ENCODE measurements around the gene KATNIP. TPM values are rescaled to one million over a fixed set of nuclear protein-coding genes. Genes with fewer than 3 reads are reported as not detected.
A peak's percentile ranks its signal among the peaks of the same experiment; 100 is the strongest.

Gene KATNIP
- polyA plus RNA-seq, 1 donor from 2014 or later: 7.1 TPM

DNA sequence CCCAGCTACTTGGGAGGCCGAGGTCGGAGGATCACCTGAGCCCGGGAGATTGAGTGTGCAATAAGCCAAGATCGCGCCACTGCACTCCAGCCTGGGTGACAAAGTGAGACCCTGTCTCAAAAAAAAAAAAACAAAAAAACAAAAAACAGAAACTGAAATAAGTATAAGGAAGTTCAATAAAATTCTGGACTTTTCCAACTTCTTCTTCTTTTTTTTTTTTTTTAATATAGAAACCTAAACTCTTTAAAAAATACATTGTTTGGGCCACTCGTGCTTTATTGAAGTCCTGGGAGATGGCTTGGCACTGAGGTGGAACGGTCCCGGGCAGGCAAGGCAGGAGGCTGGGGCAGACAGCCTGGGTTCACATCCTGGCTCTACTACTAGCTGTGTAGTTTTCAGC is 36.8 kb downstream of the KATNIP start:
- no peaks in the 10 kb centered on the region for H3K4me1 Mint-ChIP-seq
- no peak overlapping the region for H3K27ac Mint-ChIP-seq
- H3K4me3 Mint-ChIP-seq: no peak overlapping the region
- no peaks in the 10 kb centered on the region for H3K9me3 Mint-ChIP-seq
- no peaks in the 10 kb centered on the region for H3K27me3 Mint-ChIP-seq
- H3K36me3 Mint-ChIP-seq: peaks cover 12% of the 10 kb centered on the region

DNA sequence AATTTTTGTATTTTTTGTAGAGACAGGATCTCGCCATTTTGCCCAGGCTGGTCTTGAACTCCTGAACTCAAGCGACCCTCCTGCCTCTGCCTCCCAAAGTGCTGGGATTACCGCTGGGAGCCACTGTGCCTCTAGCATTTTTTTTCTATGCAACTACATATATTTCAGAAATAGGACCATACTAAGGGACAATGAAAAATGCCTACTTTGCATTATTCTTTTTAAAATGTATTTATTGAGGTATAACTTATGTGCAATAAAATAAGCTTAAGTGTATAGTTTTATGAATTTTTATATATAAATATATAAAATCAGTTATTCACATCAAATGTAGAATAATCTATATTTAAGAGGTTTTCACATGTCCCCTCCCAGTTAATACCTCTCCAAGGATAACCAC is 38.1 kb downstream of the KATNIP start:
- Mint-ChIP-seq H3K36me3 (peaks cover 7% of the 10 kb centered on the region), H3K9me3 (no peaks in the 10 kb centered on the region), H3K4me3 (no peak overlapping the region), H3K27ac (no peak overlapping the region), H3K4me1 (no peaks in the 10 kb centered on the region), H3K27me3 (no peaks in the 10 kb centered on the region)

DNA sequence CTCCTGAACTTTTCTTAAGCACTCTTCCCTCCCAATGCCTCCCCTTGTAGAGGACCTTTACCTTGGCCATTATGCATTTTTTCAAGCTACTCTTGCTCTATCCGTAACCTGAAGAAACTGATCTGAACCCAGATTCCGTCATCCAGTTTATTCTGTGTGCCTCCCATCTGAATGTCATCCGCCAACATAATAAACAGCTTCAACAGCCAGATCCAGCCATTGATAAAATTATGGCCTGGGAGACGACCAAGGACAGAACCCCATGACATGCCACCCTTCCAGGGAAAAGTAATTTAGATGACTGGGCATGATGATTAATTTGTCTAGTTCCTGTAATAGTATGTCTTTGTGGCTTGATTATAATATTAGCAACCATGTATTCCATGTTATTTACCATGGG is 41.9 kb downstream of the KATNIP start:
- Mint-ChIP-seq H3K36me3 (peaks cover 5% of the 10 kb centered on the region), H3K9me3 (no peaks in the 10 kb centered on the region), H3K27ac (no peak overlapping the region), H3K27me3 (no peaks in the 10 kb centered on the region), H3K4me3 (no peak overlapping the region), H3K4me1 (no peaks in the 10 kb centered on the region)

DNA sequence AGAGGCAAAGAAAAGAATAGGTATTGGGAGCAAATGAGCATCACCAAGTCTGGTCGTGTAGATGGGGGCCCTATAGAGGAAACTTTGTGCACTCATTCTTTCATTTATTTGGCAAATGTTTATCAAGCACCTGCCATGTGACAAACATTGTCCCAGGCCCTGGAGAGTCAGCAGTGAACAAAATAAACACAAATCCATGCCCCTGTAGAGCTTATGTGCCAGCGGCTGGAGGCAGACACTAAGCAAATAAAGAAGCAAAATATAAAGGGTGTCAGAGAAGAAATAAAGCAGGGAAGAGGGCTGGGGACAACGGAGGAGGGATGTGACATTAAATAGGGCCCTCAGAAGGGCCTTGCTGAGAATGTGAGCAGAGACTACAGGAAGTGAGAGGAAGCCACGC is 45.5 kb downstream of the KATNIP start:
- H3K27ac Mint-ChIP-seq: no peak overlapping the region
- H3K4me3 Mint-ChIP-seq: no peak overlapping the region
- no peaks in the 10 kb centered on the region for H3K27me3 Mint-ChIP-seq
- peaks cover 0 to 1% (median 0%) of the 10 kb centered on the region in 3 donors for H3K9me3 Mint-ChIP-seq
- H3K36me3 Mint-ChIP-seq: peaks cover 9% of the 10 kb centered on the region
- no peaks in the 10 kb centered on the region for H3K4me1 Mint-ChIP-seq

DNA sequence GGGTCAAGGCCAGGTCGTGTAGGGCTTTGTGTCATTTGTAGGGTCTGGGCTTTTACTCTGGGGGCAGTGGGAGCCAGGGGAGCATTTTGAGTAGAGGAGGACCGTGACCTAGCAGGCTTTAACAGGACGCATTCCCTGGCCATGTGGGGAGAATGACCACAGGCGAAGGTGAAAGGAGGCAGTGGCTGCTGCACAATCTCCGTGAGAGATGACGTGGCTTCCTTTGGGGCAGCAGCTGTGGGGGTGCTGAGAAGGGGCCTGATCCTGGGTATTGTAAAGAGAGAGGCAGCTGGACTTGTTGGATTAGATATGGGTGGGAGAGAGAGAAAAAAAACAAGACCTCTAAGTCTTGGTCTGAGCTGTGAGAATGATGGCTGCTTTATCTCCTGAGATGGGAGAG is 46.0 kb downstream of the KATNIP start:
- Mint-ChIP-seq H3K27me3 (no peaks in the 10 kb centered on the region), H3K4me1 (no peaks in the 10 kb centered on the region), H3K4me3 (no peak overlapping the region), H3K9me3 (peaks cover 0 to 1% (median 0%) of the 10 kb centered on the region in 3 donors), H3K27ac (peak overlapping the region in 1 of 3 donors; percentile 45), H3K36me3 (peaks cover 11% of the 10 kb centered on the region)

DNA sequence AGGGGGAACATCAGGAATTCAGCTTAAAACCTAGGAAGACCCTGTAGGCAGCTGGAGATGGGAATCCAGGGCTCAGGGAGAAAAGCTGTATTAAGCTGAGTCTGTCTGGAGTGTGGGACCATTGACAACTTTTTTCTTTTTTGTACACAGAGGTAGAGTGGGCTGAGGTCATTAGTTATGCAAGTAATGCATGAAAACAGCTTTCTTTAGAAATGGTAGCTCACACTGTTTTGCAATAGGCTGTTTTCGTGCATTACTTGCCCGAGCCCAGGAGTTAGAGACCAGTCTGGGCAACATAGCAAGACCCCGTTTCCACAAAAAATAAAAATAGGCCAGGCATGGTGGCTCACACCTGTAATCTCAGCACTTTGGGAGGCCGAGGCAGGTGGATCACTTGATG is 46.5 kb downstream of the KATNIP start:
- H3K4me1 Mint-ChIP-seq: no peaks in the 10 kb centered on the region
- no peak overlapping the region for H3K4me3 Mint-ChIP-seq
- H3K27ac Mint-ChIP-seq: peak overlapping the region in 1 of 3 donors; percentile 45
- peaks cover 13% of the 10 kb centered on the region for H3K36me3 Mint-ChIP-seq
- peaks cover 0 to 1% (median 0%) of the 10 kb centered on the region in 3 donors for H3K9me3 Mint-ChIP-seq
- no peaks in the 10 kb centered on the region for H3K27me3 Mint-ChIP-seq

DNA sequence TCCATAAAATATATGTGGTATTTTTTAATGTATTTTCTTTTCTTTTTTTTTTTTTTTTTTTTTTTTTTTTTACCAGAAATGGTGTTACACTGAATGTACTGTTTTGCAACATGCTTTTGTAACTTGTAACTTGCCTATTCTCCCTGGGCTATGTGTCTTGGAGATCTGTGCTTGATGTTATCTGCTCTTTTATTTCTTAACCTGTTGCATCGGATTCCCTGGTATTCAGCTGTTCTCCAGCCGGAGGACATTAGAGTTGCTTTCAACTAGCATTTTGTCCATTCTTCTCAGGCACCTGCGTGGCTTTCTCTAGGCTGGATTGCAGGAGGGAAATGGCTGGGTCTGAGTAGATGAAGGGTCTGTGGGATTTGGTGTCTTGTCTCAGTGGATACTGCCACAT is 47.4 kb downstream of the KATNIP start:
- H3K27ac Mint-ChIP-seq: no peak overlapping the region

DNA sequence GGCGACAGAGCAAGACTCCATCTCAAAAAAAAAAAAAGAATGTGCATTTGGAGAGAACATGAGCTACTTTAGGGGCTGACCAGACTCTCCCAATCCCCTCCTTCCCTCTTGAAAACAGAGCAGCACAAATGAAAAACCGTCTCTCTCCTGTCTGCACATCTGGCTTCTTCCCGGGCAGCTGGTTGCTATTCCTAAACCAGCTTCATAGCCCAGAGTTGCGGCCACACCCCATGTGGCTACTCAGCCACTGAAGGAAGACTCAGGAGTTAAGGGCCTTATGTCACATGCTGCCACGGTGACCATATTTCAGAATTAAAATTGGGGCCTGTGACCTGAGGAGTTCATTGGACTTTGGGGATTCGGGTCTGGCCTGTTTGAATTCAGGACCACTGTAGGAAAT is 48.3 kb downstream of the KATNIP start:
- Mint-ChIP-seq H3K4me1 (no peaks in the 10 kb centered on the region), H3K36me3 (peaks cover 13% of the 10 kb centered on the region), H3K27ac (no peak overlapping the region)

More for the DNA sequence above, 47.4 kb downstream of the KATNIP start:
- H3K27me3 Mint-ChIP-seq: no peaks in the 10 kb centered on the region
- H3K4me1 Mint-ChIP-seq: no peaks in the 10 kb centered on the region
- peaks cover 0 to 1% (median 0%) of the 10 kb centered on the region in 3 donors for H3K9me3 Mint-ChIP-seq
- H3K4me3 Mint-ChIP-seq: no peak overlapping the region
- peaks cover 13% of the 10 kb centered on the region for H3K36me3 Mint-ChIP-seq

DNA sequence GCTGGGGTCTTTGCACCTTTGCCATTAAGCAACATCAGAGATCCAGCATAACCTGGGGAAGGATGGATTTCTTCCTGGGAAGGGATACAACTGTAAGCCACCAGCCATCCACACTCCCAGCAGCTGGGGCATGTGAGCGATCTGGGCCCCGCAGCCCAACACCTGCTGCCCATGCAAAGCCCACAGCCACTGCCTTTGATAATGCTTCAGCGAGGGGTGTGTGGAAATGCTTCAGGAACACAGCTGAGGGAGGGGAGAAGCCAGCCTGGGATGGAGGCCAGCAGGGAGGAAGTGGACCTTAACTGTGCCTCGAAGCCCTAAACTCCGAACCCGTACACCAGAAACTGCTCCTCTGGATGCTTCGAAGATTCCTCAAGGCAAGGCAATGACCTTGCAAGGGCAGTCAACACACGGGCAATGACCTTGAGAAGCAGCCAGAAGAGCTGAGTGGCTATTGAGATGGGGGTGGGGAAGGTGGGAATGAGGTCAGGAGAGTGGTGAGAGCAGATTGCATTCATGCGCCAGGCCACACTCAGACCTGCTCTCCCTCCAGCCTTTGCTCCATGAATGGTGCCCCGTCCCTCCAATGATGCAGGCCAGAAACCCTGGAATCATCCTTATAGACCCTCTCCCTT is 49.1 kb downstream of the KATNIP start:
- no peaks in the 10 kb centered on the region for H3K4me1 Mint-ChIP-seq
- H3K27me3 Mint-ChIP-seq: no peaks in the 10 kb centered on the region
- peaks cover 13% of the 10 kb centered on the region for H3K36me3 Mint-ChIP-seq
- H3K27ac Mint-ChIP-seq: peak overlapping the region in 1 of 3 donors; percentile 41
- no peak overlapping the region for H3K4me3 Mint-ChIP-seq
- peaks cover 0 to 1% (median 0%) of the 10 kb centered on the region in 3 donors for H3K9me3 Mint-ChIP-seq

More for the DNA sequence above, 48.3 kb downstream of the KATNIP start:
- H3K4me3 Mint-ChIP-seq: no peak overlapping the region
- no peaks in the 10 kb centered on the region for H3K27me3 Mint-ChIP-seq
- H3K9me3 Mint-ChIP-seq: peaks cover 0 to 1% (median 0%) of the 10 kb centered on the region in 3 donors

DNA sequence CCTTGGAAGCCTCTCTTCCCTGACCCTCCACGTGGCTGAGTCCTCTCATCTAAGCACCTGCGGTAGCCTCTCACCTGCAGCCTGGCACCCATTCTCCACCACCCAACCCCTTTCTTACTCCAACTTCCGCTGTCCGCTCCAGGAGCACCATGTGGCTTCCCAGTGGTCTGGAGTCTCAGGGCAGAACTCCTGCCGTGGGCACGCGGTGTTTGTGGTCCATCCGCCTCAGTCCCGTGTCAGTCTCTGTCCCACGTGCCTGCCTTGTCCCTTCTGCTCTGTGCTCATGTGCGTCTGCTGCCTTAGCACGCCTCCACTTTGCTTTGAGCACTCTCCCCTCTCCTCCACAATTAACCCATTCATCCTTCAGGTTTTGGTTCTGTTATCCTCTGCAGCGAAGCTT is 49.7 kb downstream of the KATNIP start:
- H3K4me1 Mint-ChIP-seq: peaks cover 0 to 3% (median 0%) of the 10 kb centered on the region in 3 donors
- no peak overlapping the region for H3K27ac Mint-ChIP-seq
- no peaks in the 10 kb centered on the region for H3K27me3 Mint-ChIP-seq
- peaks cover 0 to 1% (median 0%) of the 10 kb centered on the region in 3 donors for H3K9me3 Mint-ChIP-seq
- no peak overlapping the region for H3K4me3 Mint-ChIP-seq
- peaks cover 13% of the 10 kb centered on the region for H3K36me3 Mint-ChIP-seq

Other genes with a start within 250 kb of the KATNIP start
- gene IL4R, start 236.2 kb upstream of the KATNIP start, polyA plus RNA-seq: 69.6 TPM
- 2.2 TPM for gene IL21R, start 148.0 kb upstream of the KATNIP start, polyA plus RNA-seq
- 22.1 TPM for gene GTF3C1, start 231 bp upstream of the KATNIP start, polyA plus RNA-seq

All from IgD-negative memory B cell (primary cell).